ENCODE results near the gene NPC2.
"Not testable (repeated sequence)": the region's sequence is repeated elsewhere in the genome, so short reads cannot be mapped to it uniquely, and the experiment has no call there.

NPC2 gene

GRCh38 chr14:74469548-74470518 lies 23.3 kb downstream of the NPC2 start:
- DNase-seq (ENCODE audit: low read depth): peak; percentile 7

GRCh38 chr14:74468513-74468912 lies 24.6 kb downstream of the NPC2 start:
- no peak for DNase-seq (ENCODE audit: low read depth)

- DNase-seq (ENCODE audit: low read depth): no peak
These were observed 27.8 kb downstream of the NPC2 start for GRCh38 chr14:74465335-74465734.

GRCh38 chr14:74464785-74465184 lies 28.3 kb downstream of the NPC2 start:
- no peak for DNase-seq (ENCODE audit: low read depth)

GRCh38 chr14:74463697-74464096 lies 29.4 kb downstream of the NPC2 start:
- no peak for DNase-seq (ENCODE audit: low read depth)

- DNase-seq (ENCODE audit: low read depth): no peak
These were observed 30.1 kb downstream of the NPC2 start for GRCh38 chr14:74462993-74463392.

GRCh38 chr14:74459976-74460375 lies 33.1 kb downstream of the NPC2 start:
- DNase-seq (ENCODE audit: low read depth): no peak

GRCh38 chr14:74459289-74459946 lies 33.7 kb downstream of the NPC2 start:
- peak; percentile 74 for DNase-seq (ENCODE audit: low read depth)

GRCh38 chr14:74457565-74457895 lies 35.6 kb downstream of the NPC2 start:
- DNase-seq (ENCODE audit: low read depth): no peak

GRCh38 chr14:74456684-74457564 lies 36.2 kb downstream of the NPC2 start:
- no peak for DNase-seq (ENCODE audit: low read depth)

GRCh38 chr14:74454397-74454796 lies 38.7 kb downstream of the NPC2 start:
- not testable (repeated sequence) for DNase-seq (ENCODE audit: low read depth)

- DNase-seq (ENCODE audit: low read depth): no peak
These were observed 48.2 kb downstream of the NPC2 start for GRCh38 chr14:74444866-74445265.

GRCh38 chr14:74442757-74443156 lies 50.3 kb downstream of the NPC2 start:
- DNase-seq (ENCODE audit: low read depth): no peak

GRCh38 chr14:74441113-74441512 lies 52.0 kb downstream of the NPC2 start:
- no peak for DNase-seq (ENCODE audit: low read depth)

GRCh38 chr14:74438351-74438915 lies 54.7 kb downstream of the NPC2 start:
- peak; percentile 18 for DNase-seq (ENCODE audit: low read depth)

- peak; percentile 18 for DNase-seq (ENCODE audit: low read depth)
These were observed 55.5 kb downstream of the NPC2 start for GRCh38 chr14:74437496-74438053.

GRCh38 chr14:74434294-74434693 lies 58.8 kb downstream of the NPC2 start:
- DNase-seq (ENCODE audit: low read depth): no peak

- DNase-seq (ENCODE audit: low read depth): no peak
These were observed 63.1 kb downstream of the NPC2 start for GRCh38 chr14:74429991-74430390.
